HCT116 (cell line): Measurements from ENCODE around the gene LY6G6F. TPM values are rescaled to one million over a fixed set of nuclear protein-coding genes. Genes with fewer than 3 reads are reported as not detected.
A peak's percentile ranks its signal among the peaks of the same experiment; 100 is the strongest.

Experiments used
- ATAC-seq: fragments of 200-7000 bp; cut with Tn5 transposase; 2 replicates; pipeline ENCODE4 v1.9.1; 2020; ENCODE audit warnings: mild to moderate bottlenecking, moderate library complexity
- BruUV-seq: library from RNA; stranded (reverse); fragments of 400-500 nt; replicated peaks from 2 replicates; lab custom pipeline; 2021; lab: Mats Ljungman, UMichigan
- CTCF ChIA-PET: fragments of 300-600 bp; sonication (Branson Sonifier 250); formaldehyde crosslinking; loops from one replicate; lab custom pipeline; 2021; ENCODE audit warnings: antibody characterized with exemption; lab: Charles Lee
- POLR2A ChIA-PET: fragments of 300-600, 350-600 bp; sonication (Branson Sonifier 250); formaldehyde crosslinking; loops from one replicate; lab custom pipeline; 2021; ENCODE audit warnings: antibody characterized with exemption; lab: Charles Lee
- RAD21 ChIA-PET, 2 experiments: fragments of 300-600 bp; sonication (Branson Sonifier 250); formaldehyde crosslinking; loops; one replicate each; lab custom pipeline; 2023; ENCODE audit warnings: low total read pairs in 2 of 2; ENCODE audit not compliant: uncharacterized antibody in 2 of 2, unreplicated experiment in 2 of 2, low non-redundant PET in 1 of 2; lab: Charles Lee
- DNase-seq: peaks from one replicate; pipeline ENCODE4 v3.0.0-alpha.2; 2010; ENCODE audit warnings: low read depth, low spot score
- H2AFZ ChIP-seq: fragments of 200-600 bp; shearing (Covaris generic), sonication (generic); 2 replicates; pipeline ENCODE4 v1.6.1; 2017; ENCODE audit warnings: low read depth, mixed run types, mixed read lengths, antibody characterized with exemption, low read length; ENCODE audit not compliant: poor library complexity, severe bottlenecking
- H3K27ac ChIP-seq: 2 replicates; pipeline ENCODE4 v1.5.1; 2012; ENCODE audit warnings: low read depth, low read length
- H3K27me3 ChIP-seq: fragments of 200-600 bp; sonication (generic); 2 replicates; pipeline ENCODE4 v1.6.1; 2016; ENCODE audit warnings: mixed run types, low read length, mixed read lengths; ENCODE audit not compliant: insufficient read depth
- H3K36me3 ChIP-seq, 2 experiments: fragments of 200-500 bp in 1 of 2; fragments of 200-600 bp in 1 of 2; sonication (Bioruptor generic) in 1 of 2; sonication (generic) in 1 of 2; 2 replicates each; pipeline versions ENCODE4 v1.5.1 to v1.6.1; 2014 to 2016; ENCODE audit warnings: low read length in 2 of 2, inconsistent platforms in 1 of 2, mixed read lengths in 1 of 2, mixed run types in 1 of 2; ENCODE audit not compliant: insufficient read depth in 2 of 2, control insufficient read depth in 1 of 2
- H3K4me1 ChIP-seq, 2 experiments: fragments of 200-600 bp in 1 of 2; sonication (generic) in 1 of 2; 2 replicates each; pipeline versions ENCODE4 v1.5.1 to v1.6.1; 2012 to 2017; ENCODE audit warnings: low read length in 2 of 2, inconsistent platforms in 1 of 2, mild to moderate bottlenecking in 1 of 2, mixed read lengths in 1 of 2, mixed run types in 1 of 2, moderate library complexity in 1 of 2; ENCODE audit not compliant: insufficient read depth in 2 of 2, control insufficient read depth in 1 of 2
- H3K4me2 ChIP-seq: fragments of 200-600 bp; sonication (generic); 2 replicates; pipeline ENCODE4 v1.6.1; 2017; ENCODE audit warnings: mixed run types, low read length, mixed read lengths
- H3K4me3 ChIP-seq, 2 experiments: fragments of 200-600 bp in 1 of 2; sonication (generic) in 1 of 2; replicated peaks in 1 of 2; 2 replicates each; pipeline ENCODE4 v1.5.1; 2011 to 2016; ENCODE audit warnings: low read length in 2 of 2, control low read depth in 1 of 2, low read depth in 1 of 2, mild to moderate bottlenecking in 1 of 2, mixed read lengths in 1 of 2, mixed run types in 1 of 2
- H3K79me2 ChIP-seq: fragments of 200-600 bp; sonication (generic); 2 replicates; pipeline ENCODE4 v1.6.1; 2017; ENCODE audit warnings: mild to moderate bottlenecking, mixed run types, low read length, moderate library complexity, mixed read lengths; ENCODE audit not compliant: insufficient read depth
- H3K9ac ChIP-seq: fragments of 200-600 bp; sonication (generic); 2 replicates; pipeline ENCODE4 v1.6.1; 2016; ENCODE audit warnings: low read length, mixed read lengths
- H3K9me2 ChIP-seq: fragments of 200-600 bp; sonication (generic), shearing (Covaris generic); 2 replicates; pipeline ENCODE4 v1.6.1; 2017; ENCODE audit warnings: mixed run types, mild to moderate bottlenecking, moderate library complexity; ENCODE audit not compliant: insufficient read depth
- H3K9me3 ChIP-seq, 2 experiments: fragments of 200-500 bp in 1 of 2; fragments of 200-600 bp in 1 of 2; sonication (Bioruptor generic) in 1 of 2; sonication (generic) in 1 of 2; 2 replicates each; pipeline ENCODE4 v1.6.1; 2014 to 2017; ENCODE audit warnings: low read length in 2 of 2, mixed read lengths in 2 of 2, inconsistent platforms in 1 of 2, low read depth in 1 of 2, mild to moderate bottlenecking in 1 of 2, mixed run types in 1 of 2, moderate library complexity in 1 of 2; ENCODE audit not compliant: control insufficient read depth in 1 of 2, insufficient read depth in 1 of 2
- H4K20me1 ChIP-seq: fragments of 200-600 bp; sonication (generic), shearing (Covaris generic); 2 replicates; pipeline ENCODE4 v1.6.1; 2017; ENCODE audit warnings: mixed run types, mild to moderate bottlenecking, moderate library complexity; ENCODE audit not compliant: insufficient read depth
- CBX3 ChIP-seq: IDR thresholded peaks from 2 replicates; pipeline ENCODE4 v1.6.1; 2012; ENCODE audit warnings: low read depth
- CTCF ChIP-seq, 3 experiments: fragments of 200-600 bp in 1 of 3; sonication (generic) in 1 of 3; IDR thresholded peaks in 2 of 3; conservative IDR thresholded peaks in 1 of 3; 2 replicates each; pipeline ENCODE4 v1.5.1; 2012 to 2017; ENCODE audit warnings: low read depth in 2 of 3, low read length in 2 of 3, antibody characterized with exemption in 1 of 3, borderline replicate concordance in 1 of 3, control low read depth in 1 of 3, mild to moderate bottlenecking in 1 of 3, mixed read lengths in 1 of 3, mixed run types in 1 of 3, moderate library complexity in 1 of 3; ENCODE audit not compliant: insufficient read depth in 1 of 3
- EGR1 ChIP-seq: IDR thresholded peaks from 2 replicates; pipeline ENCODE4 v1.6.1; 2012; ENCODE audit warnings: low read depth
- ELF1 ChIP-seq: IDR thresholded peaks from 2 replicates; pipeline ENCODE4 v1.6.1; 2012; ENCODE audit warnings: low read depth, borderline replicate concordance
- JUND ChIP-seq: IDR thresholded peaks from 2 replicates; pipeline ENCODE4 v1.6.1; 2012
- MAX ChIP-seq: IDR thresholded peaks from 2 replicates; pipeline ENCODE4 v1.6.1; 2012
- POLR2AphosphoS5 ChIP-seq: IDR thresholded peaks from 2 replicates; pipeline ENCODE4 v1.6.1; 2011; ENCODE audit warnings: mild to moderate bottlenecking, low read depth, low read length, moderate library complexity
- TCF7L2 ChIP-seq: IDR thresholded peaks from 2 replicates; pipeline ENCODE4 v1.7.0; 2011; ENCODE audit warnings: borderline replicate concordance, inconsistent platforms; ENCODE audit not compliant: insufficient read depth, insufficient read length; ENCODE audit errors: extremely low read depth
- ZFX ChIP-seq: fragments of 450-650 bp; IDR thresholded peaks from 2 replicates; pipeline ENCODE4 v1.6.1; 2017
- intact Hi-C: fragments of 100-400 bp; cut with micrococcal nuclease; formaldehyde crosslinking; loops from 2 replicates; pipeline ENCODE4 v1.10.0; 2022
- total RNA-seq: library from RNA; stranded (reverse); gene quantifications from one replicate; pipeline ENCODE4 v1.2.1, GENCODE V29; 2021; ENCODE audit not compliant: unreplicated experiment

The LY6G6F gene
- total RNA-seq, 1 experiment from 2014 or later = not detected

GRCh38 chr6:31730631-31731086, 24.0 kb downstream of the LY6G6F start:
- Histone ChIP-seq H2AFZ (no peak overlapping the region), H3K4me1 (peaks cover 12 to 39% of the 10 kb centered on the region in 2 experiments), H3K9me2 (no peaks in the 10 kb centered on the region), H4K20me1 (no peaks in the 10 kb centered on the region; the same call in 1 of the 2 replicates), H3K9me3 (no peaks in the 10 kb centered on the region), H3K27me3 (no peaks in the 10 kb centered on the region), H3K4me3 (peak overlapping the region in 1 of 2 experiments; percentile 70; a peak in 2 of 4 replicates), H3K36me3 (peaks cover 28 to 31% of the 10 kb centered on the region in 2 experiments), H3K4me2 (peak overlapping the region; percentile 98), H3K79me2 (peaks cover 35% of the 10 kb centered on the region), H3K27ac (peak overlapping the region; percentile 90), H3K9ac (peak overlapping the region; percentile 72; the same call in 1 of the 2 replicates)
- ChIA-PET CTCF (interaction anchor here (0.6 to 2.3 kb wide), 4 partner anchors 8 to 41 kb away, joined by 3 to 13 read pairs (median 8); no protein-coding TSS in a partner anchor), RAD21 (no interaction called here), POLR2A (interaction anchor here (1.4 to 2.2 kb wide), 4 partner anchors 8 to 97 kb away, joined by 5 to 12 read pairs (median 9); partner anchors contain the start of genes ABHD16A, HSPA1B and MSH5)
- TF ChIP-seq MAX = no peak
- no peak for TF ChIP-seq TCF7L2
- TF ChIP-seq CTCF (IDR thresholded peaks at IDR 0.05 in 2 of 3, conservative IDR thresholded peaks at IDR 0.05 in 1 of 3; ENCODE audit: borderline replicate concordance in 1 of 3, insufficient read depth in 1 of 3, low read depth in 2 of 3, low read length in 2 of 3) = no peak
- TF ChIP-seq CBX3 = no peak
- no peak for TF ChIP-seq EGR1
- TF ChIP-seq ZFX = no peak
- no peak for TF ChIP-seq JUND
- TF ChIP-seq POLR2AphosphoS5 = no peak
- no peak for TF ChIP-seq ELF1
- intact Hi-C loops = loop anchor here (2.0 kb wide), 1 partner anchor 50 kb away; the partner anchor contains the start of gene LY6G5C
- DNase-seq = no peak
- no peak for ATAC-seq
- BruUV-seq = no TSS peak
